ENCODE results near the gene PC. TPM values are rescaled to one million over a fixed set of nuclear protein-coding genes. Genes with fewer than 3 reads are reported as not detected.

PC gene
- total and polyA plus RNA-seq, 2 experiments from 2014 or later: 18.3 to 21.7 TPM

DNA sequence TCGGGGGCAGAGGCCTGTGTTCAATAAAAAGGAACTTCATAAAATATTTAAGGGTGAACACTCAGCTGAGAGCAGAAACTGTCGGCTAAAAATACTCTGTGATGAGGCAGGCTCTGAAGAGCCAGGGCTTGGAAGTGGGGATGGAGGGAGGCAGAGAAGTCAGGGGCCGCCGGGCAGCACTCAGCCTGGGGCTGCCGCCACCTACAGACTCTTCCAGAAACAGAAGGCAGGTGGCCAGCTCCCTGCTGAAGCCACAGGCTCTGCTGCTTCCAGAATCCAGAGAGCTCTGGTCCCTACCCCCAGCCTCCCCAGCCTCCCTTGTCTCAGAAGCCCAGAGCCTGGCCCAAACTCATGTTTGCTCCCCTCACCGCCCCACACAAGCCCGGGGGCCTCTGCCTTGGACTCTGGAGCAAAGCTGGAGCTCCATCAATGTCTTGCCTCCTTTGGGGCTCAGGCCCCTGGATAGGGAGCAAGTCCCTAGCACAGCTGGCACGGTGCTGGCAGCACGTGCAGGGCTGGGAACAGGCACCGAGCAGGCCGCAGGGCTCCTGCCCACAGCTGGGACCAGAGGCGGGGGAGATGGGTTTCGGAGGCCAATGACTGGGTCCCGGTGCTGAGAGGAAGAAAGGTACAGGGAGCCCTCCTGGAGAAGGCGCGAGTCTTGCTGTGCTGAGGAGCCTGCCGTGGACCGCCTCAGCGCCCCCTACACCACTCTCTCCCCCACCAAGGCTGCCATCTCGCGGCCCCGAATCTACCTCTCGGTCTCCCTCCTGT, 93.1 kb downstream of the PC start:
- Mint-ChIP-seq H3K27ac (no peak overlapping the region), H3K4me3 (no peak overlapping the region), H3K36me3 (ENCODE audit: low read depth) (peaks cover 3% of the 10 kb centered on the region; the same call in 1 of the 3 replicates), H3K27me3 (ENCODE audit: insufficient read depth, low read depth, poor library complexity) (peaks cover 24% of the 10 kb centered on the region), H3K4me1 (peaks cover 16% of the 10 kb centered on the region), H3K9me3 (no peaks in the 10 kb centered on the region; the same call in 2 of the 3 replicates)
- ATAC-seq (peak; percentile 4), DNase-seq (ENCODE audit: low spot score) (no peak)
- Histone ChIP-seq H3K36me3 (ENCODE audit: insufficient read depth) (no peaks in the 10 kb centered on the region), H3K4me2 (no peak overlapping the region), H3K27ac (ENCODE audit: low read depth) (no peak overlapping the region), H3F3A (replicated peaks; ENCODE audit: low read depth) (no peaks in the 10 kb centered on the region), H4K20me1 (replicated peaks; ENCODE audit: insufficient read depth) (no peaks in the 10 kb centered on the region), H3K27me3 (ENCODE audit: insufficient read depth) (no peaks in the 10 kb centered on the region), H3K4me3 (no peak overlapping the region), H3K9me2 (ENCODE audit: insufficient read depth) (no peaks in the 10 kb centered on the region), H3K4me1 (ENCODE audit: insufficient read depth) (no peaks in the 10 kb centered on the region; the same call in 1 of the 2 replicates), H2AFZ (no peak overlapping the region), H3K79me2 (replicated peaks; ENCODE audit: insufficient read depth) (no peaks in the 10 kb centered on the region)
- TF ChIP-seq, protein P1, sequence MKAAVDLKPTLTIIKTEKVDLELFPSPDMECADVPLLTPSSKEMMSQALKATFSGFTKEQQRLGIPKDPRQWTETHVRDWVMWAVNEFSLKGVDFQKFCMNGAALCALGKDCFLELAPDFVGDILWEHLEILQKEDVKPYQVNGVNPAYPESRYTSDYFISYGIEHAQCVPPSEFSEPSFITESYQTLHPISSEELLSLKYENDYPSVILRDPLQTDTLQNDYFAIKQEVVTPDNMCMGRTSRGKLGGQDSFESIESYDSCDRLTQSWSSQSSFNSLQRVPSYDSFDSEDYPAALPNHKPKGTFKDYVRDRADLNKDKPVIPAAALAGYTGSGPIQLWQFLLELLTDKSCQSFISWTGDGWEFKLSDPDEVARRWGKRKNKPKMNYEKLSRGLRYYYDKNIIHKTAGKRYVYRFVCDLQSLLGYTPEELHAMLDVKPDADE (IDR thresholded peaks at IDR 0.05): no peak
- no peak for TF ChIP-seq POLR2AphosphoS5 (IDR thresholded peaks at IDR 0.05; ENCODE audit: low read depth)
- TF ChIP-seq, protein P2, sequence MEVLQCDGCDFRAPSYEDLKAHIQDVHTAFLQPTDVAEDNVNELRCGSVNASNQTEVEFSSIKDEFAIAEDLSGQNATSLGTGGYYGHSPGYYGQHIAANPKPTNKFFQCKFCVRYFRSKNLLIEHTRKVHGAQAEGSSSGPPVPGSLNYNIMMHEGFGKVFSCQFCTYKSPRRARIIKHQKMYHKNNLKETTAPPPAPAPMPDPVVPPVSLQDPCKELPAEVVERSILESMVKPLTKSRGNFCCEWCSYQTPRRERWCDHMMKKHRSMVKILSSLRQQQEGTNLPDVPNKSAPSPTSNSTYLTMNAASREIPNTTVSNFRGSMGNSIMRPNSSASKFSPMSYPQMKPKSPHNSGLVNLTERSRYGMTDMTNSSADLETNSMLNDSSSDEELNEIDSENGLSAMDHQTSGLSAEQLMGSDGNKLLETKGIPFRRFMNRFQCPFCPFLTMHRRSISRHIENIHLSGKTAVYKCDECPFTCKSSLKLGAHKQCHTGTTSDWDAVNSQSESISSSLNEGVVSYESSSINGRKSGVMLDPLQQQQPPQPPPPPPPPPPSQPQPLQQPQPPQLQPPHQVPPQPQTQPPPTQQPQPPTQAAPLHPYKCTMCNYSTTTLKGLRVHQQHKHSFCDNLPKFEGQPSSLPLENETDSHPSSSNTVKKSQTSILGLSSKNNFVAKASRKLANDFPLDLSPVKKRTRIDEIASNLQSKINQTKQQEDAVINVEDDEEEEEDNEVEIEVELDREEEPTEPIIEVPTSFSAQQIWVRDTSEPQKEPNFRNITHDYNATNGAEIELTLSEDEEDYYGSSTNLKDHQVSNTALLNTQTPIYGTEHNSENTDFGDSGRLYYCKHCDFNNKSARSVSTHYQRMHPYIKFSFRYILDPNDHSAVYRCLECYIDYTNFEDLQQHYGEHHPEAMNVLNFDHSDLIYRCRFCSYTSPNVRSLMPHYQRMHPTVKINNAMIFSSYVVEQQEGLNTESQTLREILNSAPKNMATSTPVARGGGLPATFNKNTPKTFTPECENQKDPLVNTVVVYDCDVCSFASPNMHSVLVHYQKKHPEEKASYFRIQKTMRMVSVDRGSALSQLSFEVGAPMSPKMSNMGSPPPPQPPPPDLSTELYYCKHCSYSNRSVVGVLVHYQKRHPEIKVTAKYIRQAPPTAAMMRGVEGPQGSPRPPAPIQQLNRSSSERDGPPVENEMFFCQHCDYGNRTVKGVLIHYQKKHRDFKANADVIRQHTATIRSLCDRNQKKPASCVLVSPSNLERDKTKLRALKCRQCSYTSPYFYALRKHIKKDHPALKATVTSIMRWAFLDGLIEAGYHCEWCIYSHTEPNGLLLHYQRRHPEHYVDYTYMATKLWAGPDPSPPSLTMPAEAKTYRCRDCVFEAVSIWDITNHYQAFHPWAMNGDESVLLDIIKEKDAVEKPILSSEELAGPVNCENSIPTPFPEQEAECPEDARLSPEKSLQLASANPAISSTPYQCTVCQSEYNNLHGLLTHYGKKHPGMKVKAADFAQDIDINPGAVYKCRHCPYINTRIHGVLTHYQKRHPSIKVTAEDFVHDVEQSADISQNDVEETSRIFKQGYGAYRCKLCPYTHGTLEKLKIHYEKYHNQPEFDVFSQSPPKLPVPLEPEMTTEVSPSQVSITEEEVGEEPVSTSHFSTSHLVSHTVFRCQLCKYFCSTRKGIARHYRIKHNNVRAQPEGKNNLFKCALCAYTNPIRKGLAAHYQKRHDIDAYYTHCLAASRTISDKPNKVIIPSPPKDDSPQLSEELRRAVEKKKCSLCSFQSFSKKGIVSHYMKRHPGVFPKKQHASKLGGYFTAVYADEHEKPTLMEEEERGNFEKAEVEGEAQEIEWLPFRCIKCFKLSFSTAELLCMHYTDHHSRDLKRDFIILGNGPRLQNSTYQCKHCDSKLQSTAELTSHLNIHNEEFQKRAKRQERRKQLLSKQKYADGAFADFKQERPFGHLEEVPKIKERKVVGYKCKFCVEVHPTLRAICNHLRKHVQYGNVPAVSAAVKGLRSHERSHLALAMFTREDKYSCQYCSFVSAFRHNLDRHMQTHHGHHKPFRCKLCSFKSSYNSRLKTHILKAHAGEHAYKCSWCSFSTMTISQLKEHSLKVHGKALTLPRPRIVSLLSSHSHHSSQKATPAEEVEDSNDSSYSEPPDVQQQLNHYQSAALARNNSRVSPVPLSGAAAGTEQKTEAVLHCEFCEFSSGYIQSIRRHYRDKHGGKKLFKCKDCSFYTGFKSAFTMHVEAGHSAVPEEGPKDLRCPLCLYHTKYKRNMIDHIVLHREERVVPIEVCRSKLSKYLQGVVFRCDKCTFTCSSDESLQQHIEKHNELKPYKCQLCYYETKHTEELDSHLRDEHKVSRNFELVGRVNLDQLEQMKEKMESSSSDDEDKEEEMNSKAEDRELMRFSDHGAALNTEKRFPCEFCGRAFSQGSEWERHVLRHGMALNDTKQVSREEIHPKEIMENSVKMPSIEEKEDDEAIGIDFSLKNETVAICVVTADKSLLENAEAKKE (CRISPR knock-in tag; IDR thresholded peaks at IDR 0.05): no peak
